ENCODE results near the gene CHAC1. TPM values are rescaled to one million over a fixed set of nuclear protein-coding genes. Genes with fewer than 3 reads are reported as not detected.

CHAC1 gene
- total and polyA plus RNA-seq, 8 donors: 0.78 to 5.8 (median 1.2) TPM

DNA sequence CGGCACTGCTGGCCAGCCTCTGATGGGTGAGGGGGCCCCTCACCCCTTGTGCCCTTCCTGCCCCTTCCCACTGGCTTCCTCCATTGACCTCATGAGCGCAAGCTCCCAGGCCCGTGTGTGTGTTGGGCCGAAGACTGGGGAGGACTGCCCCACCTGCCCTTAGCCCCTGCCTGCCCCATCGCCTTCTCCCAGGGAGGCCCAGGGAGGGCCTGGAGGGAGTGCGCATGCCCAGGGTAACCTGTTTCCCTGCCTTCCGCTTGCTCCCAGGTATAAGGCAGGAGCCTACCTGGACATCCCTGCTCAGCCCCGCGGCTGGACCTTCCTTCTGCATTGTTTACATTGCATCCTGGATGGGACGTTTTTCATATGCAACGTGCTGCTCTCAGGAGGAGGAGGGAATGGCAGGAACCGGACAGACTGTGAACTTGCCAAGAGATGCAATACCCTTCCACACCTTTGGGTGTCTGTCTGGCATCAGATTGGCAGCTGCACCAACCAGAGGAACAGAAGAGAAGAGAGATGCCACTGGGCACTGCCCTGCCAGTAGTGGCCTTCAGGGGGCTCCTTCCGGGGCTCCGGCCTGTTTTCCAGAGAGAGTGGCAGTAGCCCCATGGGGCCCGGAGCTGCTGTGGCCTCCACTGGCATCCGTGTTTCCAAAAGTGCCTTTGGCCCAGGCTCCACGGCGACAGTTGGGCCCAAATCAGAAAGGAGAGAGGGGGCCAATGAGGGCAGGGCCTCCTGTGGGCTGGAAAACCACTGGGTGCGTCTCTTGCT is 15.3 kb upstream of the CHAC1 start:
- TF ChIP-seq, protein P1, sequence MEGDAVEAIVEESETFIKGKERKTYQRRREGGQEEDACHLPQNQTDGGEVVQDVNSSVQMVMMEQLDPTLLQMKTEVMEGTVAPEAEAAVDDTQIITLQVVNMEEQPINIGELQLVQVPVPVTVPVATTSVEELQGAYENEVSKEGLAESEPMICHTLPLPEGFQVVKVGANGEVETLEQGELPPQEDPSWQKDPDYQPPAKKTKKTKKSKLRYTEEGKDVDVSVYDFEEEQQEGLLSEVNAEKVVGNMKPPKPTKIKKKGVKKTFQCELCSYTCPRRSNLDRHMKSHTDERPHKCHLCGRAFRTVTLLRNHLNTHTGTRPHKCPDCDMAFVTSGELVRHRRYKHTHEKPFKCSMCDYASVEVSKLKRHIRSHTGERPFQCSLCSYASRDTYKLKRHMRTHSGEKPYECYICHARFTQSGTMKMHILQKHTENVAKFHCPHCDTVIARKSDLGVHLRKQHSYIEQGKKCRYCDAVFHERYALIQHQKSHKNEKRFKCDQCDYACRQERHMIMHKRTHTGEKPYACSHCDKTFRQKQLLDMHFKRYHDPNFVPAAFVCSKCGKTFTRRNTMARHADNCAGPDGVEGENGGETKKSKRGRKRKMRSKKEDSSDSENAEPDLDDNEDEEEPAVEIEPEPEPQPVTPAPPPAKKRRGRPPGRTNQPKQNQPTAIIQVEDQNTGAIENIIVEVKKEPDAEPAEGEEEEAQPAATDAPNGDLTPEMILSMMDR (IDR thresholded peaks at IDR 0.05): peak in 1 of 2 donors; percentile 23
- Histone ChIP-seq H3K36me3 (peaks cover 0 to 11% of the 10 kb centered on the region in 2 donors), H3K9me3 (no peaks in the 10 kb centered on the region), H3K4me3 (no peak overlapping the region), H3K27ac (peak overlapping the region in 1 of 2 donors; percentile 33), H3K27me3 (no peaks in the 10 kb centered on the region), H3K4me1 (peaks cover 15 to 78% of the 10 kb centered on the region in 2 donors)
- no peak for ATAC-seq
- intact Hi-C loops (cut with DNase I): no loop called here
- DNase-seq: peak in 1 of 4 donors; percentile 63

DNA sequence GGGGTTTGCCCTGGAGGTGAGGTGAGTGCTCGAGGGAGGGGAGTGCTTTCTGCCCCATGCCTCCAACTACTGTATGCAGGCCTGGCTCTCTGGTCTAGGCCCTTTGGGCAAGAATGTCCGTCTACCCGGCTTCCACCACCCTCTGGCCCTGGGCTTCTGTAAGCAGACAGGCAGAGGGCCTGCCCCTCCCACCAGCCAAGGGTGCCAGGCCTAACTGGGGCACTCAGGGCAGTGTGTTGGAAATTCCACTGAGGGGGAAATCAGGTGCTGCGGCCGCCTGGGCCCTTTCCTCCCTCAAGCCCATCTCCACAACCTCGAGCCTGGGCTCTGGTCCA is 14.8 kb upstream of the CHAC1 start:
- ATAC-seq: no peak
- Histone ChIP-seq H3K4me3 (no peak overlapping the region), H3K27ac (peak overlapping the region in 1 of 2 donors; percentile 18), H3K4me1 (peaks cover 16 to 76% of the 10 kb centered on the region in 2 donors), H3K36me3 (peaks cover 0 to 11% of the 10 kb centered on the region in 2 donors), H3K27me3 (no peaks in the 10 kb centered on the region), H3K9me3 (no peaks in the 10 kb centered on the region)
- TF ChIP-seq, protein P1 (IDR thresholded peaks at IDR 0.05): no peak
- DNase-seq: no peak
- intact Hi-C loops (cut with DNase I): no loop called here

DNA sequence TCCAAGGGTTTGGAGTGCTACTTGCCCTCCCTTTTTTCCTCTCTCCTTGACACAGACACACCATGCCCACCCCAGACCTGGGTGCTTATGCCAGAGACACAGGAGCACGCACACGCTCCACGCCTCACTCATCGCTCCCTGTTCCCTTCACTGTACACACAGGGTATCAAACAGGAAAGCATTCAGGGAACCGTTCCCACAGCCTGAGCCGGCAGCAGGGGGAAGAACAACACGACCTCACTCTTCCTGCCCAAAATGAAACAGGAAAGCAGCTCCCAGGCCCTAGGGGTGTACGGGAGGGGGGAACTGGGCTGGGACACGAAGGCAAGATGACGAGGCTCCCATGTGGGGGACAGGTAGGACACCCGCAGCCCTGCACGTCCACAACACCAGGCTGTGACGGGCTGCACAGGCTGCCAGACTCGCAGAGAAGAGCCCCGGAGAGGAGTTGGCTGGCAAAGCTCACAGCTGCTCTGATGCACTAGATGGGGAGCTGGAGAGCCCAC is 12.9 kb upstream of the CHAC1 start:
- Histone ChIP-seq H3K9me3 (no peaks in the 10 kb centered on the region), H3K27me3 (no peaks in the 10 kb centered on the region), H3K36me3 (peaks cover 0 to 7% of the 10 kb centered on the region in 2 donors), H3K4me3 (peak overlapping the region in 1 of 2 donors; percentile 57), H3K27ac (peak overlapping the region; percentile 89 to 93), H3K4me1 (peaks cover 16 to 60% of the 10 kb centered on the region in 2 donors)
- no peak for ATAC-seq
- TF ChIP-seq, protein P1 (IDR thresholded peaks at IDR 0.05): no peak
- DNase-seq: no peak
- intact Hi-C loops (cut with DNase I): loop anchor here in 1 of 2 donors (5.0 kb wide), 1 partner anchor 72 kb away; no protein-coding TSS in a partner anchor

DNA sequence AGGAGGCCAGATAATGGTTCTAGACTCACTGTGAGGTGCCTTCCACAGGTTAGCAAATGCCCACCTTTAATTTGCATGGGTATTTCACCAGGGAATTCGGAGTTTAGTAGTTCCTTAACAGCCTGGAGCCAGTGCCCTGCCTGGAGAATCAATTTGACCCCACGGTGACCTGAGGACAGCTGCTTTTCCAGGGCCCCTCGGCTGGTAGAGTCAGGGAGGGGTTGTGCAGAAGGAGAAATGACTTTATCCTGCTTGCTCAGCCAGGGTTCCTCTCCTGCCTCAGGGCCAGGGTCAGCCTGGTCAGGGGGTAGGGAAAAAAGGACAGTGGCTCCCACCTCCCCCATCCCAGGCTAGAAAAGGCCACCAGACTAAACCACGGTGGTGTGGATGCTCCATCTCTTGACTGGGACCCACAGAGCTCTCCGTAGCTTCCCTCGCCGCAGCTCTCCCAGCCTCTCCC is 12.2 kb upstream of the CHAC1 start:
- no peak for ATAC-seq
- H3K4me3 ChIP-seq: peak overlapping the region; percentile 40 to 57

More for the DNA sequence above, 12.2 kb upstream of the CHAC1 start:
- Histone ChIP-seq H3K27ac (peak overlapping the region; percentile 89 to 93), H3K4me1 (peaks cover 16 to 52% of the 10 kb centered on the region in 2 donors), H3K27me3 (no peaks in the 10 kb centered on the region), H3K36me3 (peaks cover 0 to 7% of the 10 kb centered on the region in 2 donors), H3K9me3 (no peaks in the 10 kb centered on the region)
- intact Hi-C loops (cut with DNase I): loop anchor here in 1 of 2 donors (5.0 kb wide), 1 partner anchor 71 kb away; no protein-coding TSS in a partner anchor
- TF ChIP-seq, protein P1 (IDR thresholded peaks at IDR 0.05): no peak
- DNase-seq: no peak

Data from left lung (tissue), 10 donors.